Measurements from ENCODE around the gene P2RY8. TPM values are rescaled to one million over a fixed set of nuclear protein-coding genes. Genes with fewer than 3 reads are reported as not detected.
"Not testable (repeated sequence)": the region's sequence is repeated elsewhere in the genome, so short reads cannot be mapped to it uniquely, and the experiment has no call there.

The P2RY8 gene
- total RNA-seq, 1 donor from 2014 or later, result 0.32 TPM

DNA sequence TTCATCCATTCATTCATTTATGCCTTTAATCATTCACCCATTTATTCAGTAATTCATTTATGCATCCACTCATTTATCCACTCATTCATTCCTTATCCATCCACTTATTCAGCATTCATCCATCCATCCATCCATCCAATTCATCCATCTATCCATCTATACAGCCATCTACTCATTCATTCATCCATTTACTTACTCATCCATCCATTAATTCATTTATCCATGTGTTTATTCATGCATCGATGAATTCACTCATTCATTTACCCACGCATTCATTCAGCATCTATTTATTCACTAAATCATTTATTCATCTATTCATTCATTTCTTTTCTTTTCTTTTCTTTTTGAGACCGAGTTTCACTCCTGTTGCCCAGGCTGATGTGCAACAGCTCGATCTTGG is 10.4 kb downstream of the P2RY8 start:
- no peaks in the 10 kb centered on the region for H3K36me3 ChIP-seq
- H3K9me3 ChIP-seq (ENCODE audit: low read depth), result no peaks in the 10 kb centered on the region
- H3K4me3 Mint-ChIP-seq, result no peak overlapping the region
- no peaks in the 10 kb centered on the region for H3K27me3 Mint-ChIP-seq (ENCODE audit: insufficient read depth, low read depth)
- H3F3A ChIP-seq (ENCODE audit: low read depth), result no peaks in the 10 kb centered on the region
- H3K27ac ChIP-seq, result no peak overlapping the region
- H3K4me3 ChIP-seq, result no peak overlapping the region
- no peaks in the 10 kb centered on the region for H3K27me3 ChIP-seq
- no peak overlapping the region for H3K27ac Mint-ChIP-seq
- no peak for DNase-seq (ENCODE audit: low spot score)
- H3K9me3 Mint-ChIP-seq, result no peaks in the 10 kb centered on the region
- H3K4me1 ChIP-seq, result no peaks in the 10 kb centered on the region
- H3K4me2 ChIP-seq, result no peak overlapping the region
- H2AFZ ChIP-seq (replicated peaks), result no peak overlapping the region
- H3K36me3 Mint-ChIP-seq, result no peaks in the 10 kb centered on the region
- no peak overlapping the region for H3K9ac ChIP-seq
- no peaks in the 10 kb centered on the region for H3K4me1 Mint-ChIP-seq
- no peaks in the 10 kb centered on the region for H3K79me2 ChIP-seq (ENCODE audit: low read depth)
- no peaks in the 10 kb centered on the region for H4K20me1 ChIP-seq (ENCODE audit: low read depth)
- TF ChIP-seq EZH2 (IDR thresholded peaks at IDR 0.05), result no peak
- TF ChIP-seq, protein P1, sequence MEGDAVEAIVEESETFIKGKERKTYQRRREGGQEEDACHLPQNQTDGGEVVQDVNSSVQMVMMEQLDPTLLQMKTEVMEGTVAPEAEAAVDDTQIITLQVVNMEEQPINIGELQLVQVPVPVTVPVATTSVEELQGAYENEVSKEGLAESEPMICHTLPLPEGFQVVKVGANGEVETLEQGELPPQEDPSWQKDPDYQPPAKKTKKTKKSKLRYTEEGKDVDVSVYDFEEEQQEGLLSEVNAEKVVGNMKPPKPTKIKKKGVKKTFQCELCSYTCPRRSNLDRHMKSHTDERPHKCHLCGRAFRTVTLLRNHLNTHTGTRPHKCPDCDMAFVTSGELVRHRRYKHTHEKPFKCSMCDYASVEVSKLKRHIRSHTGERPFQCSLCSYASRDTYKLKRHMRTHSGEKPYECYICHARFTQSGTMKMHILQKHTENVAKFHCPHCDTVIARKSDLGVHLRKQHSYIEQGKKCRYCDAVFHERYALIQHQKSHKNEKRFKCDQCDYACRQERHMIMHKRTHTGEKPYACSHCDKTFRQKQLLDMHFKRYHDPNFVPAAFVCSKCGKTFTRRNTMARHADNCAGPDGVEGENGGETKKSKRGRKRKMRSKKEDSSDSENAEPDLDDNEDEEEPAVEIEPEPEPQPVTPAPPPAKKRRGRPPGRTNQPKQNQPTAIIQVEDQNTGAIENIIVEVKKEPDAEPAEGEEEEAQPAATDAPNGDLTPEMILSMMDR (IDR thresholded peaks at IDR 0.05), result no peak
- TF ChIP-seq EZH2phosphoT487 (IDR thresholded peaks at IDR 0.05), result no peak

DNA sequence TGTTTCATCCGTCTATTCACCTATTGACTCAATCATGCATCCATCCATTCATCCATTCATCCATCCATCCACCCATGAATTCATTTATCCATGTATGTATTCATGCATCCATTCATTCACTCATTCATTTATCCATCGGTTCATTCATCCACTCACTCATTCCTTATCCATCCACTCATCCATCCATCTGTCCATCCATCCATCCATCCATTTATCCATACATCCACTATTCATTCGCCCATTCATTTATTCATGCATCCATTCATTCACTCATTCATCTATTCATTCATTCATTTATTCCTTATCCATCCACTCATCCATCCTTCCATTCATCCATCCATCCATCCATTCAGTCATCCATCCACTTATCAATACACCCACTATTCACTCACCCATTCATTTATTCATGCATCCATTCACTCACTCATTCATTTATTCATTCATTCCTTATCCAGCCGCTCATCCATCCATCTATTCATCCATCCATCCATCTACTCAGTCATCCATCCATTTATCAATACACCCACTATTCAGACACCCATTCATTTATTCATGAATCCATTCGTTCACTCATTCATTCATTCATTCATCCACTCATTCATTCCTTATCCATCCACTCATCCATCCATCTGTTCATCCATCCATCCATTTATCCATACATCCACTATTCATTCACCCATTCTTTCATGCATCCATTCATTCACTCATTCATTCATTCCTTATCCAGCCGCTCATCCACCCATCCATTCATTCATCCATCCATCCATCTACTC is 11.2 kb downstream of the P2RY8 start:
- no peaks in the 10 kb centered on the region for H3K36me3 ChIP-seq
- Mint-ChIP-seq H3K4me1 (no peaks in the 10 kb centered on the region), H3K27me3 (ENCODE audit: insufficient read depth, low read depth) (no peaks in the 10 kb centered on the region), H3K27ac (no peak overlapping the region), H3K4me3 (no peak overlapping the region), H3K9me3 (no peaks in the 10 kb centered on the region), H3K36me3 (no peaks in the 10 kb centered on the region)
- H3F3A ChIP-seq (ENCODE audit: low read depth), result no peaks in the 10 kb centered on the region
- H3K79me2 ChIP-seq (ENCODE audit: low read depth), result no peaks in the 10 kb centered on the region
- H4K20me1 ChIP-seq (ENCODE audit: low read depth), result no peaks in the 10 kb centered on the region
- no peaks in the 10 kb centered on the region for H3K9me3 ChIP-seq (ENCODE audit: low read depth)
- no peak overlapping the region for H3K4me2 ChIP-seq
- TF ChIP-seq EZH2 (IDR thresholded peaks at IDR 0.05) (no peak), EZH2phosphoT487 (IDR thresholded peaks at IDR 0.05) (no peak)
- no peaks in the 10 kb centered on the region for H3K4me1 ChIP-seq
- no peak overlapping the region for H3K27ac ChIP-seq
- no peak overlapping the region for H2AFZ ChIP-seq (replicated peaks)
- no peak overlapping the region for H3K9ac ChIP-seq
- no peaks in the 10 kb centered on the region for H3K27me3 ChIP-seq
- H3K4me3 ChIP-seq, result no peak overlapping the region
- no peak for DNase-seq (ENCODE audit: low spot score)

DNA sequence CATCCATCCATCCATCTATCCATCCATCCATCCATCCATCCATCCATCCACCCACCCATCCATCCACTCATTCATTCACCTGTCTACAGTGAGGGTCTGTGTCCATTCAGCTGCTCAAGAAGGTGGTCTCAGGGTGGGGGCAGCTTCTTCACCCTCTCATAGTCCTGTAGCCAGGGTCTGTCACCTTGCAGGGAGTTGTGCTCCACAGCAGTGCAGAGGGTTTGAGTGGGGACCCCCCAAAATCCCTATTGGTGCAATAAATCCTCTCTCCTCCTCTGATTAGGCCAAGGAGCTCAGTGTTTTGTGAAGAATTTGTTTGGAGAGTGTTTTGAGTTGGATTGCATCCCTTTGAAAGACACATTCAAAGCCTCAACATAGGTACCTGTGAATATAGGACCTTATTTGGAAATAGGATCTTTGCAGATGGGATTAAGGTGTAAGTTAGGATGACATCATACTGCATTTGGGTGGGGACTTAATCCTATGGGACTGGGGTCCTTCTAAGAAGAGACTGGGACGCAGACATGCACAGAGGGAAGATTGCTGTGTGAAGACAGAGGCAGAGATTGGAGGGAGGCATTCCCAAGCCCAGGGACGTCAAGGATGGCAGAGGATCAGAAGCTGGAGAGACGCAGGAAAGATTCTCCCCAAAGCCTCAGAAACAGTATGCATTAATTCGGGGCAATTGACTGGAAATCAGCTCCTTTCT is 12.0 kb downstream of the P2RY8 start:
- H3K4me1 ChIP-seq, result no peaks in the 10 kb centered on the region
- TF ChIP-seq, protein P1 (IDR thresholded peaks at IDR 0.05), result no peak
- TF ChIP-seq EZH2phosphoT487 (IDR thresholded peaks at IDR 0.05), result no peak
- no peak for TF ChIP-seq EZH2 (IDR thresholded peaks at IDR 0.05)
- H3K27ac ChIP-seq, result no peak overlapping the region
- no peak overlapping the region for H2AFZ ChIP-seq (replicated peaks)
- no peaks in the 10 kb centered on the region for H3F3A ChIP-seq (ENCODE audit: low read depth)
- no peak overlapping the region for H3K9ac ChIP-seq
- H3K4me3 ChIP-seq, result no peak overlapping the region
- Mint-ChIP-seq H3K27ac (no peak overlapping the region), H3K9me3 (peaks cover 2% of the 10 kb centered on the region), H3K27me3 (ENCODE audit: insufficient read depth, low read depth) (no peaks in the 10 kb centered on the region), H3K4me3 (no peak overlapping the region), H3K36me3 (no peaks in the 10 kb centered on the region), H3K4me1 (no peaks in the 10 kb centered on the region)
- H4K20me1 ChIP-seq (ENCODE audit: low read depth), result no peaks in the 10 kb centered on the region
- H3K79me2 ChIP-seq (ENCODE audit: low read depth), result no peaks in the 10 kb centered on the region
- H3K9me3 ChIP-seq (ENCODE audit: low read depth), result no peaks in the 10 kb centered on the region
- DNase-seq (ENCODE audit: low spot score), result no peak
- H3K27me3 ChIP-seq, result no peaks in the 10 kb centered on the region
- H3K4me2 ChIP-seq, result no peak overlapping the region
- no peaks in the 10 kb centered on the region for H3K36me3 ChIP-seq

DNA sequence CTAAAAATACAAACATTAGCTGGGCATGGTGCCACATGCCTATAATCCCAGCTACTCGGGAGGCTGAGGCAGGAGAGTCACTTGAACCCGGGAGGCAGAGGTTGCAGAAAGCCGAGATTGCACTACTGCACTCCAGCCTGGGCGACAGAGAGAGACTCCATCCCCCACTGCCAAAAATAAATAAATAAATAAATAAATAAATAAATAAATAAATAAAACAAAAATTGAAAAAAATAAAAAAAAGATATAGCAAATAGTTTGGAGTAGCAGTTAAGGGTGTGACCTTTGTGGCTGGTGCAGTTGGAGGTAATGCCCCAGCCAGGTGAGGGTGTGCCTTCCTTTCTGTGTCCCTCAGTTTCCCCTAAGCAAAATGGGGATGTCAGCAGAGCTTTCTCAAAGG is 14.1 kb downstream of the P2RY8 start:
- not testable (repeated sequence) for H3K27ac ChIP-seq; H4K20me1 ChIP-seq (ENCODE audit: low read depth); H3K4me3 Mint-ChIP-seq; H3K36me3 Mint-ChIP-seq; H3K79me2 ChIP-seq (ENCODE audit: low read depth); H3K4me2 ChIP-seq; H3K36me3 ChIP-seq; H3K27me3 ChIP-seq; H3K9ac ChIP-seq; H3K4me1 Mint-ChIP-seq; H3K9me3 Mint-ChIP-seq; H3K9me3 ChIP-seq (ENCODE audit: low read depth); H2AFZ ChIP-seq (replicated peaks); H3F3A ChIP-seq (ENCODE audit: low read depth); DNase-seq (ENCODE audit: low spot score); H3K4me1 ChIP-seq; H3K27ac Mint-ChIP-seq; H3K4me3 ChIP-seq; H3K27me3 Mint-ChIP-seq (ENCODE audit: insufficient read depth, low read depth)

All from neural progenitor cell (in vitro differentiated cells).